ENCODE data around the gene PRR22.

PRR22 gene

GRCh38 chr19:5817218-5817617 lies 32.7 kb upstream of the PRR22 start:
- H3K4me3 ChIP-seq (ENCODE audit: low read length), result no peak overlapping the region
- DNase-seq (ENCODE audit: low read depth, low spot score), result no peak

GRCh38 chr19:5814852-5815246 lies 30.3 kb upstream of the PRR22 start:
- no peak for DNase-seq (ENCODE audit: low read depth, low spot score)
- no peak overlapping the region for H3K4me3 ChIP-seq (ENCODE audit: low read length)

- H3K4me3 ChIP-seq (ENCODE audit: low read length), result no peak overlapping the region
- DNase-seq (ENCODE audit: low read depth, low spot score), result no peak
Measured at GRCh38 chr19:5814123-5814851, 29.7 kb upstream of the PRR22 start.

GRCh38 chr19:5811117-5811516 lies 26.6 kb upstream of the PRR22 start:
- H3K4me3 ChIP-seq (ENCODE audit: low read length), result no peak overlapping the region
- no peak for DNase-seq (ENCODE audit: low read depth, low spot score)

- DNase-seq (ENCODE audit: low read depth, low spot score), result no peak
Measured at GRCh38 chr19:5809469-5809868, 24.9 kb upstream of the PRR22 start.

GRCh38 chr19:5809053-5809452 lies 24.5 kb upstream of the PRR22 start:
- H3K4me3 ChIP-seq (ENCODE audit: low read length), result no peak overlapping the region
- DNase-seq (ENCODE audit: low read depth, low spot score), result no peak

More at GRCh38 chr19:5809469-5809868, 24.9 kb upstream of the PRR22 start:
- H3K4me3 ChIP-seq (ENCODE audit: low read length), result no peak overlapping the region

- DNase-seq (ENCODE audit: low read depth, low spot score), result no peak
- H3K4me3 ChIP-seq (ENCODE audit: low read length), result no peak overlapping the region
Measured at GRCh38 chr19:5808120-5808816, 23.7 kb upstream of the PRR22 start.

- no peak overlapping the region for H3K4me3 ChIP-seq (ENCODE audit: low read length)
Measured at GRCh38 chr19:5806905-5807304, 22.4 kb upstream of the PRR22 start.

GRCh38 chr19:5806133-5806489 lies 21.6 kb upstream of the PRR22 start:
- DNase-seq (ENCODE audit: low read depth, low spot score), result no peak
- H3K4me3 ChIP-seq (ENCODE audit: low read length), result no peak overlapping the region

More at GRCh38 chr19:5806905-5807304, 22.4 kb upstream of the PRR22 start:
- no peak for DNase-seq (ENCODE audit: low read depth, low spot score)

- DNase-seq (ENCODE audit: low read depth, low spot score), result no peak
- H3K4me3 ChIP-seq (ENCODE audit: low read length), result peak overlapping the region; percentile 15; the same call in 1 of the 2 replicates
Measured at GRCh38 chr19:5805462-5806132, 21.1 kb upstream of the PRR22 start.

GRCh38 chr19:5804516-5805461 lies 20.2 kb upstream of the PRR22 start, which contains the start of gene NRTN:
TSS of gene NRTN (plus strand) at chr19:5805067. CDS start at chr19:5824166, 19,099 bp downstream.
- peak within 1 kb of the TSS; percentile 37 for H3K4me3 ChIP-seq (ENCODE audit: low read length)

GRCh38 chr19:5803752-5804515 lies 19.4 kb upstream of the PRR22 start:
- peak overlapping the region; percentile 37 for H3K4me3 ChIP-seq (ENCODE audit: low read length)
- DNase-seq (ENCODE audit: low read depth, low spot score), result peak; percentile 87

More at GRCh38 chr19:5804516-5805461, 20.2 kb upstream of the PRR22 start, which contains the start of gene NRTN:
- DNase-seq (ENCODE audit: low read depth, low spot score), result no peak

GRCh38 chr19:5803441-5803751 lies 18.9 kb upstream of the PRR22 start:
- DNase-seq (ENCODE audit: low read depth, low spot score), result no peak
- peak overlapping the region; percentile 37 for H3K4me3 ChIP-seq (ENCODE audit: low read length)

- no peak overlapping the region for H3K4me3 ChIP-seq (ENCODE audit: low read length)
- no peak for DNase-seq (ENCODE audit: low read depth, low spot score)
Measured at GRCh38 chr19:5801796-5802619, 17.5 kb upstream of the PRR22 start.

GRCh38 chr19:5800361-5801270 lies 16.1 kb upstream of the PRR22 start:
- H3K4me3 ChIP-seq (ENCODE audit: low read length), result no peak overlapping the region
- no peak for DNase-seq (ENCODE audit: low read depth, low spot score)

Data from Jurkat, Clone E6-1 (cell line).